Measurements from ENCODE around the gene JCAD. TPM values are rescaled to one million over a fixed set of nuclear protein-coding genes. Genes with fewer than 3 reads are reported as not detected.

Gene JCAD
- total and polyA plus RNA-seq, 9 of the 15 experiments (the other 6 are each of a cell fraction or from before 2014, with no cell fraction given) = not detected

DNA sequence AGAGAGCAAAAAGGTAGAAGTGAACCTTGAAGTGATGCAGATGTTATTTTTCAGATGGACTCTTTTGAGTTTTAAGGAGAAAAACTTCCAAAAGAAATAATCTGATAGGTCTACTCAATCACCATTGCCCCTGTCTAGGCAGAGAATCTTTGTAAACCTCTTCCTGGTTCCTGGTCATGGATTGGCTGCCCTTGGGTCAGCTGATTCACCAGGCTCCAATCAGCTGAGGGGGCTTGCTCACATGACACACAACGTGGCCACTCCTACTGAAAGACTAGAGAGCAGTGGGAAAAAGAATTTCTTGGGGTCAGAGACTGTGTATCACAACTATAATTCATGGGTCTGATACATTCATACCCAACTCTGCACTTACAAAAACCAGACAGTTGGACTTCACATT, 20.0 kb upstream of the JCAD start (continued):
- TF ChIP-seq, protein P1, sequence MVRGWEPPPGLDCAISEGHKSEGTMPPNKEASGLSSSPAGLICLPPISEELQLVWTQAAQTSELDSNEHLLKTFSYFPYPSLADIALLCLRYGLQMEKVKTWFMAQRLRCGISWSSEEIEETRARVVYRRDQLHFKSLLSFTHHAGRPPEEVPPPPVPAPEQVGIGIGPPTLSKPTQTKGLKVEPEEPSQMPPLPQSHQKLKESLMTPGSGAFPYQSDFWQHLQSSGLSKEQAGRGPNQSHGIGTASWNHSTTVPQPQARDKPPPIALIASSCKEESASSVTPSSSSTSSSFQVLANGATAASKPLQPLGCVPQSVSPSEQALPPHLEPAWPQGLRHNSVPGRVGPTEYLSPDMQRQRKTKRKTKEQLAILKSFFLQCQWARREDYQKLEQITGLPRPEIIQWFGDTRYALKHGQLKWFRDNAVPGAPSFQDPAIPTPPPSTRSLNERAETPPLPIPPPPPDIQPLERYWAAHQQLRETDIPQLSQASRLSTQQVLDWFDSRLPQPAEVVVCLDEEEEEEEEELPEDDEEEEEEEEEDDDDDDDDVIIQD (CRISPR knock-in tag; IDR thresholded peaks at IDR 0.05) = no peak
- TF ChIP-seq EP300 (IDR thresholded peaks at IDR 0.05; ENCODE audit: low read length) (no peak), RBM25 (IDR thresholded peaks at IDR 0.05; ENCODE audit: low read depth, low read length, severe bottlenecking) (peak; percentile 25), U2AF2 (optimal IDR thresholded peaks at IDR 0.05; ENCODE audit: low read depth, low read length) (no peak)
- TF ChIP-seq, protein P2, sequence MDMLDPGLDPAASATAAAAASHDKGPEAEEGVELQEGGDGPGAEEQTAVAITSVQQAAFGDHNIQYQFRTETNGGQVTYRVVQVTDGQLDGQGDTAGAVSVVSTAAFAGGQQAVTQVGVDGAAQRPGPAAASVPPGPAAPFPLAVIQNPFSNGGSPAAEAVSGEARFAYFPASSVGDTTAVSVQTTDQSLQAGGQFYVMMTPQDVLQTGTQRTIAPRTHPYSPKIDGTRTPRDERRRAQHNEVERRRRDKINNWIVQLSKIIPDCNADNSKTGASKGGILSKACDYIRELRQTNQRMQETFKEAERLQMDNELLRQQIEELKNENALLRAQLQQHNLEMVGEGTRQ (CRISPR knock-in tag; IDR thresholded peaks at IDR 0.05) = peak; percentile 83

DNA sequence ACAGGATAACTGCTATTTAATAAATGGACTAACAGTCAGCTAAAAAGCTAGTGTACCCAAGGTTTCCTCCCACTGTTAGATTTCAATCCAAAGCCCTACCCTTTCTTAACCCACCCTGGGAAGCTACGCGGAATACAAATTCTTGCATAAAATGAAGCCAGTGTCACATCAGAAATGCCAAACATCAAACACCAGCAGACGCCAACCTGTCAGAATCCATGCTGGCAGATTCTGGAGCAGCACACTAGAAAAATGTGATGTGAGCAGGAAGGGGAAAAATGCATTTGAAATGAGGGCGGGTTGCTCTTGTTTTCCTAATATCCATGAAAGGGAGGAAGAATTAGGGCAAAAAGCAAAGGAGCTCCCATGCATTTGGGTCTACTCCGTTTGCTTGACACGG, 16.1 kb upstream of the JCAD start:
- Histone ChIP-seq H3K36me3 (ENCODE audit: control insufficient read depth, insufficient read depth, low read length) (no peaks in the 10 kb centered on the region), H3K79me2 (ENCODE audit: control insufficient read depth, insufficient read depth, low read length) (no peaks in the 10 kb centered on the region), H3K27me3 (ENCODE audit: control insufficient read depth in 2 of 2, insufficient read depth in 2 of 2, low read length in 2 of 2) (peaks cover 3 to 6% of the 10 kb centered on the region in 2 experiments; a peak in 2 of 5 replicates), H3K4me3 (no peak overlapping the region), H3K9me1 (ENCODE audit: control insufficient read depth, insufficient read depth, low read length) (no peaks in the 10 kb centered on the region), H3K9ac (ENCODE audit: insufficient read depth in 1 of 2, low read depth in 2 of 2, low read length in 2 of 2) (no peak overlapping the region), H3K27ac (ENCODE audit: extremely low read depth, low read depth, low read length) (no peak overlapping the region), H3K4me1 (replicated peaks in 1 of 2; ENCODE audit: control insufficient read depth in 2 of 2, insufficient read depth in 2 of 2, low read length in 2 of 2) (peaks cover 0 to 4% of the 10 kb centered on the region in 2 experiments; a peak in 3 of 5 replicates), H3K9me3 (replicated peaks; ENCODE audit: control insufficient read depth, insufficient read depth, low read depth, low read length) (no peaks in the 10 kb centered on the region), H2AFZ (ENCODE audit: low read depth, low read length) (no peak overlapping the region), H3K4me2 (ENCODE audit: insufficient read depth, low read length) (no peak overlapping the region), H4K20me1 (replicated peaks; ENCODE audit: control insufficient read depth, insufficient read depth, low read length) (no peaks in the 10 kb centered on the region)
- in situ Hi-C loops (cut with MboI) (no loop called here), intact Hi-C loops (cut with micrococcal nuclease) (no loop called here)
- ChIA-PET CTCF (ENCODE audit: low intra/inter-chr PET ratio) (no interaction called here), POLR2A (interaction anchor here (0.8 kb wide), 1 partner anchor 1037 kb away, joined by 3 read pairs; no protein-coding TSS in a partner anchor)
- no peak for FAIRE-seq
- DNase-seq (ENCODE audit: extremely low read depth in 1 of 4, low spot score in 3 of 4) = no peak
- BruUV-seq (replicated peaks) = no TSS peak
- WGBS (ENCODE audit: insufficient coverage, low coverage, missing lambda C conversion rate) = 3% methylated on average over 6 of the region's 6 CpGs
- ATAC-seq = no peak
- TF ChIP-seq ZNF695 (CRISPR knock-in tag; IDR thresholded peaks at IDR 0.05) = no peak

Measured in K562 (cell line).